GM18505 (cell line): ENCODE data around the gene EPN2.

Source experiments
- ATAC-seq: cut with Tn5 transposase; IDR thresholded peaks from one replicate; pipeline ENCODE4 v1.9.1; 2021; ENCODE audit not compliant: unreplicated experiment
- POLR2A ChIP-seq: IDR thresholded peaks from 4 replicates; pipeline ENCODE4 v1.6.1; 2011; ENCODE audit warnings: borderline replicate concordance; ENCODE audit not compliant: insufficient read depth, insufficient read length; ENCODE audit errors: extremely low read depth

EPN2 gene

DNA sequence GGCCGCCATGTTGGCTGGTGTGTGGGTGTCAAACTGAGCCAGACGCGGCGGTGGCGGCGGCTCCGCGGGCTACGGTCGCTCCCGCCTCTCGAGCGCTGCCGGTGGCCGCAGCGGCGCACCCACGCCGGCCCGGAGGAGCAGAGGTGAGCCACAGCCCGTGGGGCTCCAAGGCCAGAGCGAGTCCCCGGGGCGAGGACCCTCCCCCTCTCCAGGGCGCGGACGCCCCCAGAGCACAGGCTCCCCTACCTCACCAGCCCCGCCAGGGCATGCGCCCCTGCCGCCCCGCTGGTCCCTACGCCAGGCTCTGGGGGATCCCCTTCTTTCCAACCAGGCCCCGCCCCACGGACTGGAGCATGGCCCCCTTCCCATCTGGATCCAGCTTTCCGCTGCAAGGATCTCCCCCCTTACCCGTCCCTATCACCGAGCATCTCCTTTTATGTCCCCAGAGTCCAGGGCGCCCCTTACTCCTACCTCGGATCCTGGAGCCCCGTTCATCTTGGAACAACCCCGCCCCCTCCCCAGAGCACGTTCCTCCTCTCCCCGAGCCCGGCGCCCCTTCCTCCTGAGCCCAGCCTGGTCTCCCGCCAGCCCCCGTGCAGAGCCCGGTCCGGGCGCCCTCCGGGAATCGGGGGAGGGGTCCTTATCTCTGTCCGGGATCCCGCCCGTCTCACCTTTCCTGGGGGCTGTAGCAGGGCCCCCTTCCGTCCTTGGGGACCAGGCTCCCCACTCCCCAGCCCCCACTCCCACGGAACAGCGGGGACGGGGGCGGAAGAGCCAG lies 412 bp downstream of the EPN2 start:
- ATAC-seq, result peak; percentile 62
- TF ChIP-seq POLR2A, result peak; percentile 48

DNA sequence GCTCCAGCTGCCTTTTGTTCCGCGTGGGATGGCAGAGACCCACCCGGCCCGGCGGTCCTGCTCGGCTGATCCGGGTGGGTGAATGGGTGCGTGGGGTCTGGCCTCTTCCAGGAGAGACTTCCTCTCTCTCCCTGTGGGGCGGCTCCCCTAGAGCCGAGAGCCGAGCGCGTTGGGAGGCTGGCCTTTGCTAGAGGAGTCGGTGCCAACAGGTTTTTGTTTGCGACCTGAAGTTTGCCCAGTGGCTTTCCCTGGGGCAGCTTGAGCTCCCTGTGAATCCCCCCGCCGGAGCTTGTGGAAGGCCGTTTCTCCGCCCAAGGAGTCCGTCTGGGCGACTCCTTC lies 970 bp downstream of the EPN2 start:
- ATAC-seq, result no peak
- TF ChIP-seq POLR2A, result no peak

DNA sequence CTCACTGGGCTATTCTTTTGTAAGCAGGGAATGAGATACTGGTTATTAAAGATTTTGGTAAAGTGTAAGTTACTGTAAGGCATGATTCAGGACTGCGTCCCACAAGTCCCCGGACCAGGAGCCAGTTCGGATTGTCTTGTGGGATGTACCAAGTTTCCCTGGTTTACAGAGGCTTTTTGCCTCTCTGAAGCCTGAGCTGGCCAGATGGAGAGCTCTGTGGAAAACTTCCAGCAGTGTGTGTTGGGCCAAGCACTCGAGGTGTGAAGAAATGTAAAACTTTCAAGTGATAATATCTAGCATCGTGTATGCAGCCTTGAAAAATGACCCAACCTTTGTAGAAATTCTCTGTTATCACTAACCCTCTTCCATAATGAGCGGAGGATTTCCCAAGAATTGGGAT lies 2.4 kb downstream of the EPN2 start:
- ATAC-seq, result no peak

DNA sequence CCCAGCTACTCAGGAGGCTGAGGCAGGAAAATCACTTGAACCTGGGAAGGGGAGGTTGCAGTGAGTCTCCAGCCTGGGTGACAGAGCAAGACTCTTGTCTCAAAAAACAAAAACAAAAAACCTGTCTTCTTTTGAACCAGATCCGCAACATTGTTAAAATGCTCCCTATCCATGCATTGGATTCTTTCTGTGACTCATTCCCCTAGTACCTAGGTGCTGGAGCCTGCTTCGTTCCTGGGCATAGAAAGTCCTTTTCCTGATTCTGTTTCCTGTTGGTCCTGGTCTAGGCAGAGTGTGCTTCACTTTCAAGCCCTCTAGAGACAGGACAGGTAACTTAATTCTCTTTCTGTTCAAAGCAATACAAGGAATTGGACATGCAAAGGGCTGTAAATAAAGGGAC lies 5.2 kb downstream of the EPN2 start:
- no peak for ATAC-seq
- TF ChIP-seq POLR2A, result no peak

More for the DNA sequence above, 2.4 kb downstream of the EPN2 start:
- no peak for TF ChIP-seq POLR2A

DNA sequence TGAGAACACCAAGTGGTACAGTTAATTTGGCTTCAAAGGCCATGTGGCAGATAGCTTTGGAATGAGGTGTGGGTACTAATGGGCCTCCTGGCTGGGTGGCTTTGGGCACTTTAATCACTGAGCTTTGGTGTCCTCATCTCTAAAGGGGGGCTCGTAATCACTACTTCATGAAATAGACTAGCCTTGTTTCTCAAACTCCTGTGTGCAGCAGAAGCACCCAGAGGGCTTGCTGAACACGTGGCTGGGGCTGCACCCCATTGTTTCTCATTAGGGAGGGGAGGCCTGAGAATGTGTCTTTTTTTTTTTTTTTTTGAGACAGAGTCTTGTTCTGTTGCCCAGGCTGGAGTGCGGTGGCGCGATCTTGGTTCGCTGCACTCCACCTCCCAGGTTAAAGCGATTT lies 5.8 kb downstream of the EPN2 start:
- no peak for ATAC-seq
- TF ChIP-seq POLR2A, result no peak

DNA sequence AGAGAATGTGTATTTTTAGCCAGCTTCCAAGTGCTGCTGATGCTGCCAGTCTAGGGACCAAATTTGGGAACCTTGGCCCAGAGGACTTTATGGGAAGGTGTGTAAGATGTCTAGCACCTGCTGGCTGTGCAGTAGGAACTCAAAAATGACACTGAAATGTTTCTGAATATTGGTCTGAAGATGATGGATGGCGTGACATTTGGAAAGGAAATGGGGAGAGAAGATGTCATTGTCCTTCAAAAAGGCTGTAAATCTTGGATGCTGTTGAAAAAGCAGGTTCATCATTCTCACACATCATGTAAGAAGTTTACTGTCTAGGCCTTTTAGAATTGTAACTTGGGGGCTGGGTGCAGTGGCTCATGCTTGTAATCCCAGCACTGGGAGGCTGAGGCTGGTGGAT lies 6.7 kb downstream of the EPN2 start:
- TF ChIP-seq POLR2A, result no peak
- no peak for ATAC-seq

DNA sequence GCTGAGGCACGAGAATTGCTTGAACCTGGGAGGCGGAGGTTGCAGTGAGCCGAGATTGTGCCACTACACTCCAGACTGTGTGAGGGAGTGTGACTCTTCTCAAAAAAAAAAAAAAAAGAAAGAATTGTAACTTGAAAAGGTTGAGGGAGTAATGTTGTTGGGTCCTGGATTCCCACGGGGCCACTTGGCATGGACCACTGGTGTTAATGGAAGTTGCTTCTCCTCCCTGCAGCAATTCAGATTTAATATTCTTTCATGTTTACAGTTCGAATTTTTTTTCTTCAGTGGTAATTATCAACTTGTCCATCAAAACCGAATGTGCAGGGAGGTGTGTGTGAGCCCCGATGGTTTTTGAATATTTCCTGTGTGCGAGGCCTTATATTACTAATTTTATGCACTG lies 7.2 kb downstream of the EPN2 start:
- ATAC-seq, result no peak
- TF ChIP-seq POLR2A, result no peak

DNA sequence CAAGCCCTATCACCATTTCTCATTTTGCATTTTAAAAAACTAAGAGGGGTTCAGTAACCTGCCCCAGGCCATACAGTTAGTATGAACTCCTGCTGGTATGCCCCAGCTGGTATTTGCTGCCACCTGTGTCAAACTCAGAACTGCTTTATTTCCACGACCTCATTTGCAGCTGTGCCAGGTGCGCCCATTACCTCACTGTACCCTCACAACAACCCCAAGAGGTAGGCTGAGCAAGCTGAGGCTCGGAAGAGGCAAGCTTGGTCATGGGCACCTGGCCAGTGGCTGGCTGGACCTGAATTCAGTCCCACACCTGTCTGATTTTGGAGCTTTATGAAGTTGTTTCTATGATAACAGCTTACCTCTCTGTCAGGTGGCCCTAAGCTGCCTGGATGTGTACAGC lies 7.6 kb downstream of the EPN2 start:
- TF ChIP-seq POLR2A, result no peak
- no peak for ATAC-seq

DNA sequence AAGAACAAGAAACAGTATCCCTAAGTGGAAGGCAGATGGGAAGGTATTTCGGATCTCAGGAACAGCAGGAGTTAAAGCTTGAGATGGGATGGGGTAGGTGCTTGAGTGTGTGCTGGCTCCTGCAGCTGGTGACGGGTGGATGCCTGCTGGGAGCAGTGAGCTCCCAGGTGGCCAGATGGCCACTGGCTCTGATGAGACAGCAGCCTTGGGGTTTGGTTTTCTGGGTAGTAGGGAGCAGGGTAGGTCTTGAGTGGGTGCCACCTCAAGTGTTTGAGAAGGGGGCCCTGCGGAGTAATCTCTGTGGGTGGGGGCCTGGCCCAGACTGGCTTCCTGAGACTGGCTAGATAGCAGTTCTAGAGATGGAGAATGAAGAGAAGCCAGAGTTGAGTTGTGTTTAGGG lies 10.3 kb downstream of the EPN2 start:
- no peak for TF ChIP-seq POLR2A
- ATAC-seq, result no peak

DNA sequence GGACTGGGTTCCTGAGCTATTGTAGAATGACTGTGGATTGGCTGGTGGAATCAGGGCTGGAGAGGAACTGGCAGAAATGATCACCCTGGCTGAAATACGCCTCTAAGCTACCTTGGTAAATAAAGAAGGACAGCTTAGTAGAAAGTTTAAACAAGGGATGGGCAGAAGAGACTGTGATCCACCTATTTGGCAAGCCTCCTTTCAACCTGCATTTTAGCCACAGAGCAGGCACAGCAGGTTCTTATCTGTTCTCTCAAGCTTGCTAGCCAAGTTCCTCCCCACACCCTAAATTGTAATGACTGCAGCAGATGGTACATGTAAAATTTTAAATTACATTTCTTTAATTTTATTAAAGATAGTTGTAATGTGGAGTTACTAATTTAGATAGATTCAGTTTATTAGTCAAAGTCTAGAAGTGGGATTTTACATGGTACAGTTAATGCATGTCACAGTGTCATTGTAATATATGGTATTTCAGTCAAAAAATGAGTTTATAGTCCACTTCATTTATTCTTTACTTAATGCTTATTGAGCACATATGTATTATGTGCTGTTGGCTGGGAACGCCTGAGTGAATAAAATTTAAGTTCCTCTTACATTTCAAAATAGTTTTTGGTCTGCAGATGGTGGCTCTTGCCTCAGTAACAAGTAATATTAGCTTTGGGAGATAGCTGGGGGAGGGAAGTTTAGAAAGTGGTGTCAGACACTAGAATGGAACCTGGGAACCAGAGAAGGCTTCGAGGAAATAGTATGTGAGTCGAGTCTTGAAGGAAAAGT lies 11.2 kb downstream of the EPN2 start:
- ATAC-seq, result no peak
- no peak for TF ChIP-seq POLR2A

DNA sequence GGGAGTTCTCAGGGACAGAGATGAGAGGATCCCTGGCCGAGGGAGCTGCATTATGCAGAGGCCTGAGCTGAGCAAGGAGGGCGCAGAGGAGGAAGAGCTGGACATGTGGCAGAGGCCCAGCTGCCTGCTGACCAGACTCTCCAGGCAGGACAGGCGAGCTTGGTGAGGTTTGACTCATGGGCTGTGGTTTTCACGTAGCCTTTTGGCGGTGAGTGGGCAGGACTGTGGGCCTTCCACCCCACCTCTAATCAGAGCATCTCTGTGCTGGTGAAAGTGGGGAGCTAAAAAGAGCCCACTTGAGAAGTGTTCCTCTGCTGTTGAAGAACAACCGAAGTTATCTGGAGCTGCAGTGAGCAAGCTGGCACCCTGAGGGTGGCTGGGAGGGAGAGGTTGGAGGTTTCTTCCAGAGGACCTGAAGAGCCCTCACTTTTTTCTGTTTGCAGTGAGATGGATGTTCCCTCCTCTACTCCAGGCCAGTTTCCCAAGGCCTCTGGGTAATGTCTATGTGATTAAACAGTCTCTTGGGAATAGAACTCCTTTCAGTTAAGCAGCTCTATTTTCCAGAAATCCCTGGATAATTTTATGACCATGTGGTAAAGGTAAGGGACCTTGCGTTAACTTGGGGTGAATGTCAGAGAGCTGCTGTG lies 11.9 kb downstream of the EPN2 start:
- TF ChIP-seq POLR2A, result no peak
- no peak for ATAC-seq

DNA sequence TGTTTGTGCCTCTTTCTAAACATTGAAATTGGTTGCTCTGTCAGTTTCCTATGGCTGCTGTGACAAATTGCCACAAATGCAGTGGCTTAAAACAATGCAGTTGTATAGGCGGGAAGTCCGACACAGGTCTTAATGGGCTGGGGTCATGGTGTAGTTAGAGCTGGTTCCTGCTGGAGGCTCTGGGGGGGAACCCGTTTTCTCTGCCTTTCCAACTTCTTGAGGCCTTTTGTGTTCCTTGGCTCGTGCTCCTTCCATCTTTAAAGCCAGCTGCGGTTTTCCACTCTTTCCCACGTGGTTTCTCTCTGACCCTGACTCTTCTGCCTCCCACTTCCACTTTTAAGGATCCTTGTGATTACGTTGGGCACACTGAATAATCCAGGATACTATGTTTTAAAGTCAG lies 12.5 kb downstream of the EPN2 start:
- TF ChIP-seq POLR2A, result no peak
- no peak for ATAC-seq

DNA sequence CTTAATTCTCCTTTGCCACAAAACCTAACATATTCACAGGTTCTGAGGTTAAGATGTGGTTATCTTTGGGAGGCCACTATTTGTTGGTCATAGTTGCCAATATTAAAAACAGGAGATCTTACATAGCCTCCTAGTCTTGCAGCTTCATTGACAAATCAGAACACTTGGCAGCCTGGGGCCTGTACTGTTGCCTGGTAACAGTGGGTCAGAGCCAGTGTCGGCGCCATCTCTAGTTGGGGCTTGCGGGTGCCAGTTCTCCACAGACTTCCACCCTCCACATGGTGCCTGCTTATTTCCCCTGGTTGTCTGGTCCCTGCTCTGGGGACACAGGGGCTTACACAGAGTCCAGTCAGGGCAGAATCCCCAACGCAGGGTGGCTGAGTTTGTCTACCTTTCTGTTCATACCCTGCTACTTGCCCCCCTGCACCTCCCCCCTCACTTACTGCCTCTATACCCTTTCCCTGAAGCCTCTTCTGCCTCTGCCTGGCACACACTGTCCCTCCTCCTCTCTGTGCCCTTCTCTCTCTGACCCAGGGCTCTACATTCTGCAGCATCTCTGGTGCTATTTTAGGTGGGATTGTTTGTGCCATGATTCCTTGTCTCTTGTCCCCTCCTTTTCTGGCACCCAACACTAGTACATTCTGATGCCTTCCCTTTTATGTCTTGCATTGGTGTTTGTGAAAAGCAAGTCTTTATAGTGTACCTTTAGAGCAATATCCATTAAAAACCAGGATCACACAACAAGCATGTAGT lies 13.4 kb downstream of the EPN2 start:
- TF ChIP-seq POLR2A, result no peak
- ATAC-seq, result no peak
